Dendritic cell treated with granulocyte-macrophage colony-stimulating factor and Interleukin-4, amounts not matched to agents 40 ng/mL and 50 ng/mL, for 4 days (primary cell): ENCODE measurements around the gene CTNNA2.

ENCODE experiments used
- H3K27ac Mint-ChIP-seq: one replicate; pipeline ENCODE4 v1.8.0; 2022; ENCODE audit warnings: mild to moderate bottlenecking, mixed read lengths
- H3K27me3 Mint-ChIP-seq: one replicate; pipeline ENCODE4 v1.8.0; 2022; ENCODE audit warnings: mild to moderate bottlenecking, mixed read lengths
- H3K36me3 Mint-ChIP-seq: one replicate; pipeline ENCODE4 v1.8.0; 2022; ENCODE audit warnings: low read depth, mixed read lengths
- H3K4me1 Mint-ChIP-seq: one replicate; pipeline ENCODE4 v1.8.0; 2022; ENCODE audit warnings: low read depth, mixed read lengths
- H3K4me3 Mint-ChIP-seq: one replicate; pipeline ENCODE4 v1.8.0; 2022; ENCODE audit warnings: mild to moderate bottlenecking, moderate library complexity, mixed read lengths
- H3K9me3 Mint-ChIP-seq: one replicate; pipeline ENCODE4 v1.8.0; 2022; ENCODE audit warnings: mixed read lengths
- intact Hi-C: fragments of 100-400 bp; cut with micrococcal nuclease; formaldehyde crosslinking; loops from one replicate; pipeline ENCODE4 v1.15.0; 2022

The CTNNA2 gene

GRCh38 chr2:80531319-80531718 is 1018.5 kb downstream of the CTNNA2 start:
- peaks cover 15% of the 10 kb centered on the region for H3K9me3 Mint-ChIP-seq
- no peaks in the 10 kb centered on the region for H3K4me1 Mint-ChIP-seq
- no peaks in the 10 kb centered on the region for H3K27me3 Mint-ChIP-seq
- H3K4me3 Mint-ChIP-seq = no peak overlapping the region
- no peaks in the 10 kb centered on the region for H3K36me3 Mint-ChIP-seq
- no peak overlapping the region for H3K27ac Mint-ChIP-seq
- intact Hi-C loops = no loop called here

GRCh38 chr2:80545420-80546210 is 1032.8 kb downstream of the CTNNA2 start:
- Mint-ChIP-seq H3K27me3 (no peaks in the 10 kb centered on the region), H3K4me1 (no peaks in the 10 kb centered on the region), H3K27ac (no peak overlapping the region), H3K36me3 (no peaks in the 10 kb centered on the region), H3K4me3 (no peak overlapping the region), H3K9me3 (peaks cover 22% of the 10 kb centered on the region)
- intact Hi-C loops = no loop called here

GRCh38 chr2:80546766-80547165 is 1033.9 kb downstream of the CTNNA2 start:
- Mint-ChIP-seq H3K4me1 (no peaks in the 10 kb centered on the region), H3K4me3 (no peak overlapping the region), H3K27me3 (no peaks in the 10 kb centered on the region), H3K36me3 (no peaks in the 10 kb centered on the region), H3K27ac (no peak overlapping the region), H3K9me3 (peaks cover 22% of the 10 kb centered on the region)
- intact Hi-C loops = no loop called here

- intact Hi-C loops = no loop called here
- Mint-ChIP-seq H3K27me3 (no peaks in the 10 kb centered on the region), H3K4me1 (no peaks in the 10 kb centered on the region), H3K36me3 (no peaks in the 10 kb centered on the region), H3K27ac (no peak overlapping the region), H3K4me3 (no peak overlapping the region), H3K9me3 (peaks cover 22% of the 10 kb centered on the region)
Measured at GRCh38 chr2:80547344-80547743, 1034.5 kb downstream of the CTNNA2 start.

- Mint-ChIP-seq H3K36me3 (no peaks in the 10 kb centered on the region), H3K4me1 (no peaks in the 10 kb centered on the region), H3K9me3 (peaks cover 22% of the 10 kb centered on the region), H3K27ac (no peak overlapping the region), H3K4me3 (no peak overlapping the region), H3K27me3 (no peaks in the 10 kb centered on the region)
- intact Hi-C loops = no loop called here
Measured at GRCh38 chr2:80548469-80548868, 1035.6 kb downstream of the CTNNA2 start.

GRCh38 chr2:80549901-80550300 is 1037.0 kb downstream of the CTNNA2 start:
- Mint-ChIP-seq H3K27ac (no peak overlapping the region), H3K36me3 (no peaks in the 10 kb centered on the region), H3K4me3 (no peak overlapping the region), H3K4me1 (no peaks in the 10 kb centered on the region), H3K9me3 (peaks cover 22% of the 10 kb centered on the region), H3K27me3 (no peaks in the 10 kb centered on the region)
- intact Hi-C loops = no loop called here

- no peaks in the 10 kb centered on the region for H3K36me3 Mint-ChIP-seq
Measured at GRCh38 chr2:80560326-80560725, 1047.5 kb downstream of the CTNNA2 start.

GRCh38 chr2:80568011-80568410 is 1055.2 kb downstream of the CTNNA2 start:
- no peak overlapping the region for H3K4me3 Mint-ChIP-seq
- no peak overlapping the region for H3K27ac Mint-ChIP-seq
- no peaks in the 10 kb centered on the region for H3K9me3 Mint-ChIP-seq
- intact Hi-C loops = no loop called here
- no peaks in the 10 kb centered on the region for H3K36me3 Mint-ChIP-seq
- H3K27me3 Mint-ChIP-seq = no peaks in the 10 kb centered on the region
- H3K4me1 Mint-ChIP-seq = no peaks in the 10 kb centered on the region

More at GRCh38 chr2:80560326-80560725, 1047.5 kb downstream of the CTNNA2 start:
- H3K9me3 Mint-ChIP-seq = peaks cover 9% of the 10 kb centered on the region
- intact Hi-C loops = no loop called here
- H3K4me1 Mint-ChIP-seq = no peaks in the 10 kb centered on the region
- H3K27me3 Mint-ChIP-seq = no peaks in the 10 kb centered on the region
- H3K4me3 Mint-ChIP-seq = no peak overlapping the region
- no peak overlapping the region for H3K27ac Mint-ChIP-seq

- intact Hi-C loops = no loop called here
- Mint-ChIP-seq H3K4me1 (no peaks in the 10 kb centered on the region), H3K27me3 (no peaks in the 10 kb centered on the region), H3K9me3 (no peaks in the 10 kb centered on the region), H3K27ac (no peak overlapping the region), H3K36me3 (no peaks in the 10 kb centered on the region), H3K4me3 (no peak overlapping the region)
Measured at GRCh38 chr2:80573167-80573566, 1060.3 kb downstream of the CTNNA2 start.

- intact Hi-C loops = no loop called here
- H3K27ac Mint-ChIP-seq = no peak overlapping the region
- H3K4me3 Mint-ChIP-seq = no peak overlapping the region
- H3K36me3 Mint-ChIP-seq = no peaks in the 10 kb centered on the region
- no peaks in the 10 kb centered on the region for H3K4me1 Mint-ChIP-seq
- no peaks in the 10 kb centered on the region for H3K9me3 Mint-ChIP-seq
- no peaks in the 10 kb centered on the region for H3K27me3 Mint-ChIP-seq
Measured at GRCh38 chr2:80573950-80574349, 1061.1 kb downstream of the CTNNA2 start.

GRCh38 chr2:80579756-80580155 is 1066.9 kb downstream of the CTNNA2 start:
- Mint-ChIP-seq H3K27ac (no peak overlapping the region), H3K4me1 (no peaks in the 10 kb centered on the region), H3K4me3 (no peak overlapping the region), H3K9me3 (no peaks in the 10 kb centered on the region), H3K27me3 (no peaks in the 10 kb centered on the region), H3K36me3 (no peaks in the 10 kb centered on the region)
- intact Hi-C loops = no loop called here

- no peak overlapping the region for H3K27ac Mint-ChIP-seq
- intact Hi-C loops = no loop called here
- no peaks in the 10 kb centered on the region for H3K27me3 Mint-ChIP-seq
- no peak overlapping the region for H3K4me3 Mint-ChIP-seq
- peaks cover 6% of the 10 kb centered on the region for H3K9me3 Mint-ChIP-seq
- no peaks in the 10 kb centered on the region for H3K36me3 Mint-ChIP-seq
- no peaks in the 10 kb centered on the region for H3K4me1 Mint-ChIP-seq
Measured at GRCh38 chr2:80591233-80591632, 1078.4 kb downstream of the CTNNA2 start.

GRCh38 chr2:80592106-80592505 is 1079.3 kb downstream of the CTNNA2 start:
- Mint-ChIP-seq H3K27me3 (no peaks in the 10 kb centered on the region), H3K4me1 (no peaks in the 10 kb centered on the region), H3K36me3 (no peaks in the 10 kb centered on the region), H3K27ac (no peak overlapping the region), H3K4me3 (no peak overlapping the region), H3K9me3 (peaks cover 12% of the 10 kb centered on the region)
- intact Hi-C loops = no loop called here

GRCh38 chr2:80610108-80610507 is 1097.3 kb downstream of the CTNNA2 start:
- no peaks in the 10 kb centered on the region for H3K27me3 Mint-ChIP-seq
- H3K4me1 Mint-ChIP-seq = no peaks in the 10 kb centered on the region
- no peak overlapping the region for H3K4me3 Mint-ChIP-seq
- H3K27ac Mint-ChIP-seq = no peak overlapping the region
- H3K36me3 Mint-ChIP-seq = no peaks in the 10 kb centered on the region
- intact Hi-C loops = no loop called here
- peaks cover 22% of the 10 kb centered on the region for H3K9me3 Mint-ChIP-seq

GRCh38 chr2:80621656-80622055 is 1108.8 kb downstream of the CTNNA2 start:
- Mint-ChIP-seq H3K36me3 (no peaks in the 10 kb centered on the region), H3K27ac (no peak overlapping the region), H3K4me3 (no peak overlapping the region), H3K27me3 (no peaks in the 10 kb centered on the region), H3K4me1 (no peaks in the 10 kb centered on the region), H3K9me3 (peaks cover 10% of the 10 kb centered on the region)
- intact Hi-C loops = no loop called here
